C4-2B (cell line): ENCODE results near the gene CNPPD1.
A peak's percentile ranks its signal among the peaks of the same experiment; 100 is the strongest.

Experiments used
- H3K27ac ChIP-seq: fragments of 450-650 bp; 2 replicates; pipeline ENCODE4 v1.5.1; 2017
- CTCF ChIP-seq: fragments of 450-650 bp; conservative IDR thresholded peaks from 2 replicates; pipeline ENCODE4 v1.5.1; 2017; ENCODE audit warnings: mild to moderate bottlenecking
- ZFX ChIP-seq: fragments of 450-650 bp; IDR thresholded peaks from 2 replicates; pipeline ENCODE4 v1.6.1; 2017

Gene CNPPD1

GRCh38 chr2:219218732-219219701 lies 42.3 kb upstream of the CNPPD1 start, which contains the start of gene ABCB6:
ABCB6 (minus strand) TSS chr2:219218958; CDS start chr2:219218673, 285 bp downstream.
- TF ChIP-seq CTCF (no peak), ZFX (peak; percentile 59; the same call in 1 of the 2 replicates)
- peak within 1 kb of the TSS; percentile 94 for H3K27ac ChIP-seq

- peak overlapping the region; percentile 94 for H3K27ac ChIP-seq
These were observed 41.5 kb upstream of the CNPPD1 start for GRCh38 chr2:219218217-219218731.

GRCh38 chr2:219216535-219216915 lies 39.8 kb upstream of the CNPPD1 start:
- TF ChIP-seq CTCF (no peak), ZFX (no peak)
- H3K27ac ChIP-seq: peak overlapping the region; percentile 94

More at GRCh38 chr2:219218217-219218731, 41.5 kb upstream of the CNPPD1 start:
- TF ChIP-seq CTCF (no peak), ZFX (peak; percentile 88; the same call in 1 of the 2 replicates)

- peak overlapping the region; percentile 94 for H3K27ac ChIP-seq
- TF ChIP-seq CTCF (no peak), ZFX (no peak)
These were observed 39.3 kb upstream of the CNPPD1 start for GRCh38 chr2:219215871-219216534.

- TF ChIP-seq CTCF (no peak), ZFX (no peak)
- H3K27ac ChIP-seq: no peak overlapping the region
These were observed 38.1 kb upstream of the CNPPD1 start for GRCh38 chr2:219214786-219215185.

GRCh38 chr2:219214141-219214540 lies 37.4 kb upstream of the CNPPD1 start:
- no peak overlapping the region for H3K27ac ChIP-seq
- TF ChIP-seq CTCF: no peak
- TF ChIP-seq ZFX: no peak
